Left lobe of liver (tissue), 2 donors: ENCODE measurements around the gene NCBP3. TPM values are rescaled to one million over a fixed set of nuclear protein-coding genes. Genes with fewer than 3 reads are reported as not detected.
"Not testable (repeated sequence)": the region's sequence is repeated elsewhere in the genome, so short reads cannot be mapped to it uniquely, and the experiment has no call there.

Source experiments
- ATAC-seq: fragments of 200-7000 bp; cut with Tn5 transposase; one replicate; pipeline ENCODE4 v1.9.1; 2020; ENCODE audit warnings: mild to moderate bottlenecking, moderate library complexity
- DNase-seq: peaks from one replicate; pipeline ENCODE4 v3.0.0-alpha.2; 2020; ENCODE audit warnings: low spot score
- total RNA-seq: library from RNA; stranded (reverse); gene quantifications from one replicate; pipeline ENCODE4 v1.2.1, GENCODE V29; 2021
- donor health status: DM: no; HTN: no; CAD: no; lungs with moderate emphysema.
- donor health status: DM: no; HTN: yes; CAD: no.

Gene NCBP3
- total RNA-seq, 1 donor from 2014 or later: 11.5 TPM

DNA sequence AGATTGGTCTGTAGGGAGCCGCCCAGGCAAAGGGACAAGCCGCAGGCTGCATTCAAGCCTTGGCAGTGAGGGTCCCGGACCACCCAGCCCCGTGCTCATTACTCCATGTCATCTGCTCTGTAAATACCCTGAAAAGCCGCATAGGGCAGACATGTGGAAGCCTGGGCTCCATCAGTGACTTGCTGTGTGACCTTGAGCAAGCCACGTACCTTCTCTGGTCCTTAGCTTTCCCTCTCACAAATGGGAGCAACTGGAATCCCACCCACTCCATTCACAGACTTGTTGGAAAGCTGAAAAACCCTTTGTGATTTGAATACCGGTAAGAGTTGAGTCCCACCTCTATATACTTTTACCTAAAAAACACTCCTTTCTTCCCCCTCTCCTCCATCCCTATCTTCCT lies 34.9 kb upstream of the NCBP3 start:
- no peak for DNase-seq
- no peak for ATAC-seq

DNA sequence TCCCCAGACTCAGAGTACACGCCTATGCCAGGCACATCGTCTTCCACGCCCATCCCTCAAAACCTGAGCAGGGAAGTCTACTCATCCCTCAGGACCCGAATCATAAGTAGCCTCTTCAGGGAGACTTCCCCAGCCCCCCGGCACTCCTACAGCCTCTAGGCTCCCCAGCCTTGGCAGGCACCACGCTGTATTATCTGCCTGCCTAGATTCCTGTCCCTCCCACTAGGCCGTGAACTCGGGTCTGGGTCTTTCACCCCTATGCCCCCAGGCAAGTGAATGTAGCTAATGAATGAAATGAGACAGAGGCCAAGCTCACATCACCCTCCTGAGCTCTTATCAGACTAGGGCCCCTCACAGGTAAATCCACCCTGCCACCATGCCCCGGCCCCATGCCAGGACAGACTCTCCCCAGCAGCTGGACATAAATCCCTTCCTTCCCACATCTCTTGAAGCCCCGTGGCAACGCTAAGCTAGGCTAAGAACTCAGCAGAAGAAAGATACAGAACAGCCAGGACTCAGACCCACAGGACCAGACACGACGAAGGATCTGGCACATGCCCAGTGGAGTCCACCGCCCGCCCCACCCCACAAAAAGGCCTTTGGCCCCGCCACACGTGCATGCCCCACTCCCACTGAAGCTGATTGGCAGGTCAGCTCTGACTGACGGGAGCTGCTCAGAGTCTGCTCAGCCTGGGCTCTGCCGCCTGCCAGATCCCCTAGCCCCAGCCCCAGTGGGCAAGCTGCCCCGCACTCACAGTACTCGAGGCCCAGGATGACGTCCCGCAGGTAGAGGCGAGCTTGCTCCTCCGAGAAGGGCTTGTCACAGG lies 33.8 kb upstream of the NCBP3 start:
- DNase-seq (no peak), ATAC-seq (no peak)

DNA sequence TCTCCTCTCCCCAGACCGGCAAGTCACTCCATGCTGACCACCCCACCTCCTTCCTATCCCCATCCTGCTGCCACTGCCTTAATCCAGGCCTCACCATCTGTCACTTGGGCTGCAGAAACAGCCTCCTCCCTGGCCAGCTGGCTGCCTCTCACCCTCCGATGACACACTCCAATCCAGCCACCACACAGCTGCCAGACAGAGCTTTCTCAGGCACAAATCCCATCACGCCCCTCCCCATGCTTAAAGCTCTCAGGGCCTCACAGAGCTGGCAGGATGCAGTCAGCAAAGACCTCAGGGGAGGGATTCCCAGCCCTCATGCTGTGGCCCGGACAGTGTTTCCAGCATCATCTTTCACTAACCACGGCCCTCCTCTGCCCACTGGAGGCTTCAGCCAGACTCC lies 33.1 kb upstream of the NCBP3 start:
- DNase-seq (no peak), ATAC-seq (no peak)

DNA sequence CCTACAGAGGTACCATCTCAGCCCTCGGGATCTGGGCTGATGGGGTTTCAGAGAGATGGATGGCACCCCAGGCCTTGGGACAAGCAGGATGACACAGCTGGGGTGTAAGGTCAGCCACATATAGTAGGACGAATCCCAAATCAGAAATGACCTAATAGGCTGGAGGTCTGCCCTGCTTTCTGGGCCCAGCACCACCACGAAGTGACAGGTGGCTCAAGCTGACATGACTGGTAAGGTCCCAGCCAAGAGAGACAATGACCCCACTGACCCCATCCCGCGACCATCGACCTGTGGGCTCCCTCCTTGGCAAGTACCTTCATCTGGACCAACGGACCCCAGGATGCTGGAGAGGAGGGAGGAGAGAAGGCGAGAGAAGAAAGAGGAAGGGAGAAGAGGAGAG lies 31.2 kb upstream of the NCBP3 start:
- DNase-seq: no peak
- ATAC-seq: no peak

DNA sequence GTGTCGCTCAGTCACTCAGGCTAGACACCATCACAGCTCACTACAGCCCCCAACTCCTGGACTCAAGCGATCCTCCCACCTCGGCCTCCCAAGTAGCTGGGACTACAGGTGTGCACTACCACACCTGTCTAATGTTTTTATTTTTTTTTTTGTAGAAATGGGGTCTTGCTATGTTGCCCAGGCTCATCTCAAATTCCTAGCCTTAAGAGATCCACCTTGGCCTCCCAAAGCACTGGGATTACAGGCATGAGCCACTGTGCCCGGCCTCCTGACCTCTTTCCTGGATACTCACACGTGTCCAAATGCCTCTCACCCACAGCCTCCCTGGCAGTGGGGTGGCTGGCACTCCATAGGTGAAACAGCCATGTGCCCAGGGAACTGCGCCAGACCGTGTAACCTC lies 29.3 kb upstream of the NCBP3 start:
- DNase-seq (no peak), ATAC-seq (no peak)

DNA sequence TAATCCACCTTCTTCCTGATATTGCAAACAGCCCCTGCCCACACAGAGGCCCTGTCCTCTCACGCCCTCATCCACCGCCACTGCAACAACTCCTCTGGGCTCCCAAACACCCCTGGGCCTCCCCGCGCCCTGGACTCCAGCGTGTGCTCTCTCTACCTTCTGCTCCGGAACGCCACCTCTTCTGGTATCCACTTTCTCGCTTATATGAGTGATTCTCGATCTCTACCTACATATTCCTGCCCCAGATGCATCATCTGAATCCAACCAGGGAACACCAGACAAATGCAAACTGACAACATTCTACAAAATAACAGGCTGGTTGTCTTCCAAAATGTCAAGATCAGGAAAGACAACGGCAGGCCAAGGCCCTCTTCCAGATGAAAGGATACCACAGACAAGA lies 27.8 kb upstream of the NCBP3 start:
- no peak for DNase-seq
- no peak for ATAC-seq

DNA sequence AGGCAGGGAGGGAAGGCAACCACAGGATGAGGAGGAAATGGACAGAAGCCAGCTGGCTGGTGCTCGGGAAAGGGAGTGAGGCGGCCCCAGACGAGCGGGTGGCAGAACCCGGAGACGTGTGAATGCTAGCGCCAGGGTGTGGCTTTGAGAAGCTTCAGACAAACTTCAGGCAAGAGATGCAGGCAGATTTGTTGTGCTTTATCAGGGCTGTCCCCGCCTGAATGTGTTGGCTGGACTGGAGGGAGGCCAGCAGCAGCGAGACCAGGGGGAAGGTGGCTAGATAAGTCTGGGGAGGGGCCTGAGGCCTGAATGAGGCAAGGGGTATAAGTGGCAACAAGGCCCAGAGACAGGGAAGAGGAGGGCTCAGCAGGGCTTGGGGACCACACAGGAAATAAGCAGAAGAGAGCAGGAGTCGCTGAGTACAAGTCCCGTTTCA lies 24.8 kb upstream of the NCBP3 start:
- DNase-seq (no peak), ATAC-seq (peak; percentile 31)

DNA sequence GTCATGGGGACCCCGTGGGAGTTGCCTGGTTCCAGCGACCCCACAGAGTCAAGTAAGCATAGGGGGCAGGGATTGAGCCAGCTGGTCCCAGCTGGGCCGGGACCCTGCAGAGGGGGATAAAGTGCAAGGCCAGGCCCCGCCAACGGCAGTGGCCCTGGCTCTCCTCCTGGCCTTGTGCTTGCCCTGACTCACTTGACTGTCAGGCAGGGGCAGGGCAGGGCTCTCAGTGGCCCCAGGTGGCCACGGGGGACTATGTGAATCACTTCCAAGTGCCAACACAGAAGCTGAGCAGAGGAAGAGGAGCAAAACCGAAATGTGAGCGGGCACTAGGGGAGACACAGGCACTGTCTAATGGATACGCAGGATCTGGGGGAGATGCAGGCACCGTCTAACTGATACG lies 21.6 kb upstream of the NCBP3 start:
- DNase-seq (no peak), ATAC-seq (no peak)

DNA sequence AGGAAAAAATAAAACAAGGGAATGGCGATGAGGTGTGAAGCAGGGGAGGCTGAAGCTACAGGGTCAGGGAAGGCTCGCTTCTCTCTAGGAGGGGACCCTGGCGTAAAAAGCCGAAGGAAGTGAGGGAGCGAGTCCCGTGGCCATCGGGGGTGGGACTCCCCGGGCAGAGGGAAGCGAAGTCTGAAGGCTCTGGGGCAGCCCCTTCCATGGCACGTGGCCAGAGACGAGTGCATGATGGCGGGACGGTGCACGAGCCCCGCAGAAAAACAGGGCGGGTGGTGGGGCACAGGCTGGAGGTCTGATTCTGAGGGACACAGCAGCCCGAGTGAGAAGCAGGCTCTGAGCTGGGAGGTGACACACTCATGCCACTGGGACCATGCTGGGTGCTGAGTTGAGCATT lies 21.1 kb upstream of the NCBP3 start:
- no peak for ATAC-seq
- no peak for DNase-seq

DNA sequence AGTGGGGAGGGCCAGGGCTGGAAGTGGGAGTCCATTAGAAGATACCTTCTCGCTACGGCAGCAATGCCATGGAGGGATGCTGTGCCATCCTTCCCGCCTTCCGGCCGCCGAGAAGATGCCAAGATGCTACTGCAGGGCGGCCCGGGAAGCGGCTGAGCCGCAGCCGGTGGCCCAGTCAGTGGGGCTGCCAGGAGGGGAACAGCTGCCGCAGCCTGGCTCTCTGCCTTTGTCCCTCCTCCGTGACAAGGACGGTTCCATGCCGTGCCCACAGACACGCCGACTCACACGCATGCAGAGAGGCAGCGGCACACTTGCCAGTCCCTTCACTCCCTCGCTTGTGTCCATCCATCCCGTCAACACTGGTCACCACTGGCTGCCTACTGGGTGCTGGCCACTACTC lies 20.2 kb upstream of the NCBP3 start:
- ATAC-seq: no peak
- no peak for DNase-seq

DNA sequence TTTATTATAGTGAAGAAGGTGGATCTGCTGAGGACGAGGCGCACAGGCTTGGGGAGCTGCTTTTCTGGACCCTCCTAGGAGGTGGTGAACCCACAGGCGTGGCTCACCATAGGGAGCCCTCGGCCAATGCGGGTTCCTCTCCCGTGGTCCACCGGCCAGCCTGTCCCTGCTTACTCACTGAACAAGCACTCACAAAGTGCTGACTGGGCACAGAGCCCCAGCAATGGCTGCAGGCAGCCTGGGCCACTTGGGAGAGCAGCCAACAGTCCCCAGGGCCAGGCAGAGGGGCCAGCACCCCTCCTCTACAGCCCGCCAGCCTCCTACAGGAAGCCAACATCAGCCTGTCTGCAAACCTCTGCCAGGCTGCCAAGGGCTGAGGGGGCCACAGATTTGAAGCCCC lies 19.1 kb upstream of the NCBP3 start:
- ATAC-seq (no peak), DNase-seq (no peak)

DNA sequence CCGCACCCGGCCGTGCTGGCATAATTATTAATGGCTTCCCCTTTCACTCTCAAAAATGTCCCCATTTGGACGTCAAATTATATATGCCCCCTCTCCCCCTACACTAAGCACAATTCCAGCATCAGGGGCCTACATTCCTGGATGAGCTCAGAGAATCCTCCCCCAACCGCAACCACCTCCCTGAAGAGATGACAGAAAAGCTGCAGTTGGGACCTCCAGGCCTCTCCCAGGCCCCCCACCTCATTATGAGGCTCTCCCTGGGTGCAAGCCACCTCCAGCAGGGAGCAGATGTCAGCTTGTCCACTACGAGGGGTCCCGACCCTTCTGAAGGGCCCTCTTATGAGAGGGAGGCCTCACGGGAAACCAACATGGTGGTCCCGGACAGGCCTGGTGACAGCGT lies 18.5 kb upstream of the NCBP3 start:
- ATAC-seq (no peak), DNase-seq (no peak)

DNA sequence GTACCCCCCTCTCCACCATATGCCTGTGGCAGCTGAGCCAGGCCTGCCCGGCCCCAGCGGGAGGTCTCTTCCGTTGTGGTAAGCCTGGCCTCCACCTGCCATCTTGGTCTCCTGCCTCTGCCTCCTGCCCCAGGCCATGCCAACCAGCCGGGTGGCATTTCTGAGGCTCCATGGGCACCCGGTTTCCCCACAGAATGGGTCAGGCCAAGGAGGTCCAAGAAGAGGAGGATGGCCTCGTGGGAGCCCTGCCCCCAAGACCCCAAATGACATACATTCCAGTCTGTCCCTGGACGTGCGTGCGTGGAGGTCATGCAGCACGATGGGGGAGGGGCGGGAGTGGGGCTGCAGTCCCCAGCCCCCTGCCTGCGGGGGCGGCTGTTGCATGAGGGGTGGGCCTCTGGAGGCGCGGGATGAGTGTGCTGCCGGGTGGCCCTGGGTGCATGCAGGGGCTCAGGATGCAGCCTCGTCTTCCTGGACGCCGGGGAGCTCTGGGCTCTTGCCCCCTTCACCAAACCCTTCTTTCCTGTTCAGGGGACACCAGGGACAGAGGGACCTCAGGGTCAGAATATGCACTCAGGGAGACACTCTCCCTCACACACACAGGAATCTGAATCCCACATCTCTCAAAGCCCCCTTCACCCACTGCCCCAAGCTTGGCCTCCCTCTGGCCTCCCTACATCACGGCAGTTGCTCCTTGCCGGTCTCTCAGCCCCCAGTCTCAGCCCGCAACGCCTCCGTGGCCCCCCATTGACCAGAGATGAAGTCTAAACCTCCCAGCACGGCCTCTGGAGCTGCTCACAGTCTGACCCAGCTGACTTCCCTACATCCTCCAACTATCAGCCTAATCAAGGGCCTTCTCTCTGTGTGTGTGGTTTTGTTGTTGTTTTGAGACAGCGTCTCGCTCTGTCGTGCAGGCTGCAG lies 16.0 kb upstream of the NCBP3 start:
- ATAC-seq: no peak
- no peak for DNase-seq

DNA sequence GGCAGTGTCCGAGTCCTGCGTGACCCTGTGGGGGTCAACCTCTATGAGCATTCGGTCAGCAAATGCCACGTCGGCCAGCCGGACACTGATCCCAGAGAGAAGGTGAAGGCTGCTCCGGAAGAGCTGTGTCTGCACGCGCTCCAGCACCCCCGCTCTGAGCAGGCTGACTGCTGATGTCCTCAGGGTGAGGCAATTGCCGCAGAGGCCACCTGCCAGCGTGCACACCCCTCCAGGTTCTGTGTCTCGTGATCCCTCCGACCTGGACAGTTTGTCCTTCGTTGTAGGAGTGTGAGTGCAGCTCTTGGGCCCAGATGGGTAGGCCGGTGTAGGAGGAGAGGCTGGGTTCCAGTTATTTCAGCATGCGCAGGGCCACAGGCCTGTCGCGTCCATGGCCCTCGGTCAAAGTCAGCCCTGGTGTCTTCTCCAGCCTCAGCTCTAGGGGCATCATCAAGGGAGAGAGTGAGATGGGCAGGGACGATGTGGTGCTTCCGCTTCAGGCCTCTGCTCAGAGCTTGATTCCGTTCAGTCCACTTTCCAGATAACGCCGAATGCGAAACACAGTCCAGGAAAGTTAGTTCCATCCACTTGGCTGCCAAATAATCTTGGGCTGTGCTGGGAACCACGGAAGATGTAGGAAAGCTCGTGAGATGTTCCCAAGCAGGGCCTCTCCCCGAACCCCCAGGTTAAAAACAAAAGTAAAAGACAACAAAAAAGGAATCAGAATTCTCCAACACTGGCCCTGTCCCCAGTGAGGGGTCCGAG lies 15.1 kb upstream of the NCBP3 start:
- ATAC-seq (no peak), DNase-seq (no peak)

DNA sequence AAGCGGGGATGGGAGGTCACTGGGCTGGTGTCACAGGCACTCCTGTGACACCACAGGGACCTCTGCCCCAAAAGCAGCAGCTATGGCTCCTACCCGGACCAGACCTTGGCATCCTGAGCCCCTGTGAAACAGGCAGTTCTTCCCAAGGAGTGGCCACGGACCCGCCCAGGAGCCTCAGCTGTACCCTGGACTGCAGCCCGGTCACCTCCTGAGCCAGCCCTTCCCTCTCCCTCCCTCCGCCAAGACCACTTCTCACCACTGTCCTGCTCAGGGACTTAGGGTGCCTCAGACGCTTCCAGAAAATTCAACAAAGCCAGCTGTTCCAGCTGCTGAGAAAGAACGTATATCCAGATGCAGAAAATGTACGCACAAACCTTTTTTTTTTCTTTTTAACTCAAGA lies 13.9 kb upstream of the NCBP3 start:
- ATAC-seq (no peak), DNase-seq (no peak)

DNA sequence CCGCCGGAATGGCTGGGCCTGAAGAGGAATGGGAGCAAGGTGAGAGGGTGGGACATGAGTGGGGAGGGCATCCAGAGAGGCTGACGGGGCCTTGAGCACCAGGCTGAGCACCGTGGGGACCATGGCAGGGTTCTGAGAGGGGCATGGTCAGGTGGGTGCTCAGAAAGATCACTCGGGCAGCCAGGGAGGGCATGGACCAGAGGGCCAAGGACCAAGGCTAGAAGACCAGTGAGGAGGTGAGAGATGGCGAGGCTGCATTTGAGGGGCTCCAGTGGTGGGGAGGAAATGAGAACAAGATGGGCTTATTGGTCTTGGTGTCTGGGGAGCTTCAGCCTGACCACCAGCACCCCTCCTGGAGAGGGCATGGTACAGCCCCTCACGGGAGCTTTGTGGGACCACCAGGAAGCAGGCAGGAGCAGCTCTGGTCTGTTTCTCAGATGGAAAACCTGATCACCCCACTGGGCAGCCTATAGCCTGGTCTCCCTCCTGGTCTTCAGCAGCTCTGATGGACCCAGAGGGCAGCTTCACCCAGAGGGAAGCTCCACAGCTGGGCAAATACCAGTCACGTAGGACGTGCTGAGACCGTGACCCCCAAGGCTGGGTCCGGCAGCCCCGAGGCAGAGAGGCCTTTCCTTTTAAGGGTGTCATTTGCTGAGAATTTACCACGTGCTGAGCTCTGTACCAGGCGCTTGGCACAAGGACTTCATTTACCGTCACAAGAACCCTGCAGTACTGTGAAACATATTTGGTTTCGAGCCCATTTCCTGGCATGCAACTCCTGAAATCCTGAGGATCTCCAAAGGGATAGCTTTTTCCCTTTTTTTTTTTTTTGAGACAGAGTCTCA lies 11.4 kb upstream of the NCBP3 start:
- ATAC-seq (no peak), DNase-seq (no peak)

DNA sequence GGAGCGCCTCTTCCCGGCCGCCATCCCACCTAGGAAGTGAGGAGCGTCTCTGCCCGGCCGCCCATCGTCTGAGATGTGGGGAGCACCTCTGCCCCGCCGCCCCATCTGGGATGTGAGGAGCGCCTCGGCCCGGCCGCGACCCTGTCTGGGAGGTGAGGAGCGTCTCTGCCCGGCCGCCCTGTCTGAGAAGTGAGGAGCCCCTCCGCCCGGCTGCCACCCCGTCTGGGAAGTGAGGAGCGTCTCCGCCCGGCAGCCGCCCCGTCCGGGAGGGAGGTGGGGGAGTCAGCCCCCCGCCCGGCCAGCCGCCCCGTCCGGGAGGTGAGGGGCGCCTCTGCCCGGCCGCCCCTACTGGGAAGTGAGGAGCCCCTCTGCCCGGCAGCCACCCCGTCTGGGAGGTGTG lies 8.2 kb upstream of the NCBP3 start:
- DNase-seq, ATAC-seq: not testable (repeated sequence)

DNA sequence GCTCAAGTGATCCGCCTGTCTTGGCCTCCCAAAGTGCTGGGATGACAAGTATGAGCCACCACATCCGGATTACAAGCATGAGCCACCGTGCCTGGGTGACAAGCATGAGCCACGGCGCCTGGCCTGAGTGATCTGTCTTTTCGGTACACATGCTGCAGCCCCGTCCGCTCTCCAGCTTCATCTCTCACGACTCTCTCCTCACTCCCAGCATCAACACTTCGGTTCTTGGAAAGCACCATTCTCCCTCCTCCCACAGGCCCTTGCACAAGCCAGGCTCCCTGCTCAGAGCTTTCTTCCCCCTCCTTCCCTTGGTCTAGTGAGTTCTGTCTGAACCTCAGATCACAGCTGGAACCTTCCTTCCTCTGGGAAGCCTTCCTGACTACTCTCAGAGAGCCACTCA lies 6.5 kb upstream of the NCBP3 start:
- no peak for DNase-seq

DNA sequence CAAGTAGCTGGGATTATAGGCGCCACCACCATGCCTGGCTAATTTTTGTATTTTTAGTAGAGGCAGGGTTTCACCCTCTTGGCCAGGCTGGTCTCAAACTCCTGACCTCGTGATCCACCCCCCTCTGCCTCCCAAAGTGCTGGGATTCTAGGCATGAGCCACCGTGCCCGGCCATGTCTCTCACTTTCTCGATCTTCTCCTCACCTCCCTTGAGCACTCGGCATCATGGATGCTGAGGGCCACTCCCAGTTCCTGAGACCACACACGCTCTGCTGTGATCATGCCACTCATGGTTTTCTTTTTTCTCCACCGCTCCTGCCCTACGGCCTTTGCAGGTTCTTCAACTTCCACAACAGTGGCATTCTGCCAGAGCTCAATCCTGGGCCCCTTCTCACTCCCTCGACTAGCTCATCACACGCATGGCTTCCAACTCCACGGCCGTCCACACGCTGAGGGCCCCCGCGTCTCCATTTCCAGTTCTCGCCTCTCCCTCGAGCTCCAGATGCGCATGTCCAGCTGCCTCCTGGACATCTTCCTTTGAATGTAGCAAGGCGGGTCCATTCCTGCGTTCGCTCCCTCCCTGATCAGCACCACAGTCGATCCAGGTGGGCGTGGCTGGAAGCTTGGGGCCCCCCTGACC lies 5.5 kb upstream of the NCBP3 start:
- ATAC-seq (no peak), DNase-seq (no peak)

More for the DNA sequence above, 6.5 kb upstream of the NCBP3 start:
- no peak for ATAC-seq
